Measurements from ENCODE around the gene ITGB2.

DNA sequence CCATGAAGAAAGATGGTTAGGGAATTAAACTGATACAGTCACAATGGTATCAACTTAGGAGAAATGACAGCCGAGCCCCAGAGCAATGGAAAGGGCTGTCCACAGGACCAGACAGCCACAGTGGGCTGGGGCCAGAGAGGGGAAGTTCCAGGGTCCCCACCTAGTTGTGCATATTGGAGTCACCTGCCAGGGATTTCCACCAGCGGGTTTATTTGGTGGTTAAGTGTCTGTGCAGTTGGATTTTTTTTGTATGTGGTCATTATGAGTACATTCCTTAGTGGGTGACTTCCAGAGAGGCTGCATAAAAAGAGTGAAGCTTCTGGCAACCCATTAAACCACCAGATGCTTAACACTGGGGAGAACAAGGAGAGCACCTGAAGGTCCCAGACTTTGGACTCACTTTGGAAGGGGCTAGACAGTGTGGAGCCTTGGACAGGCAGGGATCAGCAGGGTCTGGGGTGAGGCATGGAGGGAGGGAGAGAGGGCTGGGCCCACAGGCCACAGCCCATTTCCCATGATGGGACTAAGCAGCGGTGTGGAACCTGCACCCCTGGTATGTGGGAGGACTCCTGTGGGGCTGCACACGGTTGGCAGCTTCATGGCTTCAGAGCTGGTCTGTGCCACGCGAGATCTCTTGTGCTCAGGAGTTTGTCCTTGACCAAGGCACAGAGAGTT, 39.4 kb downstream of the ITGB2 start:
- TF ChIP-seq, protein P1, sequence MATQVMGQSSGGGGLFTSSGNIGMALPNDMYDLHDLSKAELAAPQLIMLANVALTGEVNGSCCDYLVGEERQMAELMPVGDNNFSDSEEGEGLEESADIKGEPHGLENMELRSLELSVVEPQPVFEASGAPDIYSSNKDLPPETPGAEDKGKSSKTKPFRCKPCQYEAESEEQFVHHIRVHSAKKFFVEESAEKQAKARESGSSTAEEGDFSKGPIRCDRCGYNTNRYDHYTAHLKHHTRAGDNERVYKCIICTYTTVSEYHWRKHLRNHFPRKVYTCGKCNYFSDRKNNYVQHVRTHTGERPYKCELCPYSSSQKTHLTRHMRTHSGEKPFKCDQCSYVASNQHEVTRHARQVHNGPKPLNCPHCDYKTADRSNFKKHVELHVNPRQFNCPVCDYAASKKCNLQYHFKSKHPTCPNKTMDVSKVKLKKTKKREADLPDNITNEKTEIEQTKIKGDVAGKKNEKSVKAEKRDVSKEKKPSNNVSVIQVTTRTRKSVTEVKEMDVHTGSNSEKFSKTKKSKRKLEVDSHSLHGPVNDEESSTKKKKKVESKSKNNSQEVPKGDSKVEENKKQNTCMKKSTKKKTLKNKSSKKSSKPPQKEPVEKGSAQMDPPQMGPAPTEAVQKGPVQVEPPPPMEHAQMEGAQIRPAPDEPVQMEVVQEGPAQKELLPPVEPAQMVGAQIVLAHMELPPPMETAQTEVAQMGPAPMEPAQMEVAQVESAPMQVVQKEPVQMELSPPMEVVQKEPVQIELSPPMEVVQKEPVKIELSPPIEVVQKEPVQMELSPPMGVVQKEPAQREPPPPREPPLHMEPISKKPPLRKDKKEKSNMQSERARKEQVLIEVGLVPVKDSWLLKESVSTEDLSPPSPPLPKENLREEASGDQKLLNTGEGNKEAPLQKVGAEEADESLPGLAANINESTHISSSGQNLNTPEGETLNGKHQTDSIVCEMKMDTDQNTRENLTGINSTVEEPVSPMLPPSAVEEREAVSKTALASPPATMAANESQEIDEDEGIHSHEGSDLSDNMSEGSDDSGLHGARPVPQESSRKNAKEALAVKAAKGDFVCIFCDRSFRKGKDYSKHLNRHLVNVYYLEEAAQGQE (IDR thresholded peaks at IDR 0.05; ENCODE audit: low read depth) = no peak
- TF ChIP-seq CREB1 (IDR thresholded peaks at IDR 0.05; ENCODE audit: low read depth) (no peak), YY1 (IDR thresholded peaks at IDR 0.05; ENCODE audit: low read depth) (no peak), EP300 (IDR thresholded peaks at IDR 0.05; ENCODE audit: borderline replicate concordance) (peak; percentile 40; the same call in 1 of the 2 replicates), NFIC (IDR thresholded peaks at IDR 0.05) (no peak), RAD21 (IDR thresholded peaks at IDR 0.05; ENCODE audit: low read depth) (no peak), EGR1 (IDR thresholded peaks at IDR 0.05) (no peak), CEBPB (IDR thresholded peaks at IDR 0.05) (no peak), TEAD4 (IDR thresholded peaks at IDR 0.05) (peak; percentile 75; the same call in 1 of the 2 replicates)
- TF ChIP-seq, protein P2, sequence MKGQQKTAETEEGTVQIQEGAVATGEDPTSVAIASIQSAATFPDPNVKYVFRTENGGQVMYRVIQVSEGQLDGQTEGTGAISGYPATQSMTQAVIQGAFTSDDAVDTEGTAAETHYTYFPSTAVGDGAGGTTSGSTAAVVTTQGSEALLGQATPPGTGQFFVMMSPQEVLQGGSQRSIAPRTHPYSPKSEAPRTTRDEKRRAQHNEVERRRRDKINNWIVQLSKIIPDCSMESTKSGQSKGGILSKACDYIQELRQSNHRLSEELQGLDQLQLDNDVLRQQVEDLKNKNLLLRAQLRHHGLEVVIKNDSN (IDR thresholded peaks at IDR 0.05) = no peak

Measured in Ishikawa (cell line).